HEK293 (cell line): ENCODE results near the gene IQSEC1.

ENCODE experiments used
- CTCF ChIA-PET: fragments of 350-600 bp; formaldehyde crosslinking; extraction: SDS; loops from one replicate; lab custom pipeline; 2021; ENCODE audit warnings: antibody characterized with exemption; lab: Yijun Ruan, JAX
- POLR2A ChIA-PET: fragments of 300-600 bp; formaldehyde crosslinking; extraction: SDS; loops from one replicate; lab custom pipeline; 2020; ENCODE audit warnings: antibody characterized with exemption, inconsistent platforms; lab: Yijun Ruan, JAX
- H3K27ac ChIP-seq: fragments of 200-500 bp; sonication (Bioruptor generic); 2 replicates; pipeline ENCODE4 v1.5.1; 2014; ENCODE audit warnings: low read depth, low read length, control low read depth, inconsistent platforms; ENCODE audit errors: extremely low read depth
- H3K36me3 ChIP-seq, 2 experiments: fragments of 200-500 bp in 1 of 2; sonication (Bioruptor generic) in 1 of 2; 1 replicate in 1 of 2; 2 replicates in 1 of 2; pipeline ENCODE4 v1.5.1; 2014 to 2017; ENCODE audit warnings: inconsistent platforms in 2 of 2, low read length in 2 of 2; ENCODE audit not compliant: control insufficient read depth in 2 of 2, insufficient read depth in 1 of 2
- H3K4me1 ChIP-seq: fragments of 200-500 bp; sonication (Bioruptor generic); 2 replicates; pipeline ENCODE4 v1.5.1; 2014; ENCODE audit warnings: mild to moderate bottlenecking, low read length, inconsistent platforms; ENCODE audit not compliant: control insufficient read depth, insufficient read depth
- H3K4me3 ChIP-seq: 2 replicates; pipeline ENCODE4 v1.5.1; 2011; ENCODE audit warnings: low read depth, mild to moderate bottlenecking, control low read depth, low read length, moderate library complexity
- H3K9me3 ChIP-seq: fragments of 200-500 bp; sonication (Bioruptor generic); 2 replicates; pipeline ENCODE4 v1.5.1; 2014; ENCODE audit warnings: low read depth, low read length, inconsistent platforms; ENCODE audit not compliant: control insufficient read depth, insufficient read depth
- CTCF ChIP-seq: fragments of 450-650 bp; formaldehyde crosslinking; IDR thresholded peaks from 2 replicates; pipeline ENCODE4 v1.5.1; 2016; ENCODE audit warnings: missing biosample characterization, missing genetic modification characterization
- EGR2 ChIP-seq: fragments of 450-650 bp; formaldehyde crosslinking; IDR thresholded peaks from 2 replicates; pipeline ENCODE4 v1.5.1; 2016; ENCODE audit warnings: low read depth, missing biosample characterization, missing genetic modification characterization
- RBAK ChIP-seq: fragments of 450-650 bp; formaldehyde crosslinking; IDR thresholded peaks from 2 replicates; pipeline ENCODE4 v1.5.1; 2016; ENCODE audit warnings: missing biosample characterization, missing genetic modification characterization
- SALL2 ChIP-seq: fragments of 450-650 bp; formaldehyde crosslinking; IDR thresholded peaks from 2 replicates; pipeline ENCODE4 v1.5.0; 2017; ENCODE audit warnings: missing biosample characterization, mild to moderate bottlenecking, missing genetic modification characterization, borderline replicate concordance
- TRIM28 ChIP-seq: IDR thresholded peaks from 2 replicates; pipeline ENCODE4 v1.6.1; 2011; ENCODE audit warnings: low read length, control low read depth, borderline replicate concordance
- ZBTB17 ChIP-seq: fragments of 450-650 bp; formaldehyde crosslinking; IDR thresholded peaks from 2 replicates; pipeline ENCODE4 v1.5.1; 2016; ENCODE audit warnings: missing biosample characterization, missing genetic modification characterization
- ZBTB48 ChIP-seq: fragments of 450-650 bp; formaldehyde crosslinking; IDR thresholded peaks from 2 replicates; pipeline ENCODE4 v1.5.1; 2016; ENCODE audit warnings: missing biosample characterization, missing genetic modification characterization
- ZFHX2 ChIP-seq: fragments of 450-650 bp; formaldehyde crosslinking; conservative IDR thresholded peaks from 2 replicates; pipeline ENCODE4 v1.5.1; 2016; ENCODE audit warnings: missing biosample characterization, missing genetic modification characterization
- ZNF10 ChIP-seq: fragments of 450-650 bp; formaldehyde crosslinking; IDR thresholded peaks from 2 replicates; pipeline ENCODE4 v1.5.1; 2017; ENCODE audit warnings: missing biosample characterization, missing genetic modification characterization
- ZNF133 ChIP-seq: fragments of 450-650 bp; formaldehyde crosslinking; IDR thresholded peaks from 2 replicates; pipeline ENCODE4 v1.5.1; 2016; ENCODE audit warnings: missing biosample characterization, missing genetic modification characterization
- ZNF138 ChIP-seq: fragments of 450-650 bp; formaldehyde crosslinking; IDR thresholded peaks from 2 replicates; pipeline ENCODE4 v1.5.1; 2016; ENCODE audit warnings: missing biosample characterization, missing genetic modification characterization, borderline replicate concordance
- ZNF23 ChIP-seq: fragments of 450-650 bp; formaldehyde crosslinking; IDR thresholded peaks from 2 replicates; pipeline ENCODE4 v1.5.1; 2016; ENCODE audit warnings: missing biosample characterization, missing genetic modification characterization, borderline replicate concordance
- ZNF280C ChIP-seq: fragments of 450-650 bp; formaldehyde crosslinking; IDR thresholded peaks from 2 replicates; pipeline ENCODE4 v1.5.1; 2016; ENCODE audit warnings: missing biosample characterization, missing genetic modification characterization
- ZNF366 ChIP-seq: fragments of 450-650 bp; formaldehyde crosslinking; conservative IDR thresholded peaks from 2 replicates; pipeline ENCODE4 v1.5.1; 2016; ENCODE audit warnings: missing biosample characterization, missing genetic modification characterization
- ZNF398 ChIP-seq: fragments of 450-650 bp; formaldehyde crosslinking; IDR thresholded peaks from 2 replicates; pipeline ENCODE4 v1.5.1; 2017; ENCODE audit warnings: missing biosample characterization, missing genetic modification characterization
- ZNF530 ChIP-seq: fragments of 450-650 bp; formaldehyde crosslinking; IDR thresholded peaks from 2 replicates; pipeline ENCODE4 v1.5.1; 2016; ENCODE audit warnings: low read depth, missing biosample characterization, missing genetic modification characterization
- ZNF561 ChIP-seq: fragments of 450-650 bp; IDR thresholded peaks from 2 replicates; pipeline ENCODE4 v1.5.1; 2018; ENCODE audit warnings: missing biosample characterization, missing genetic modification characterization, borderline replicate concordance
- ZNF585B ChIP-seq: fragments of 450-650 bp; formaldehyde crosslinking; IDR thresholded peaks from 2 replicates; pipeline ENCODE4 v1.5.1; 2016; ENCODE audit warnings: missing biosample characterization, missing genetic modification characterization
- ZNF645 ChIP-seq: fragments of 450-650 bp; formaldehyde crosslinking; IDR thresholded peaks from 2 replicates; pipeline ENCODE4; 2016; ENCODE audit warnings: missing biosample characterization, missing genetic modification characterization
- ZNF658 ChIP-seq: fragments of 450-650 bp; formaldehyde crosslinking; IDR thresholded peaks from 2 replicates; pipeline ENCODE4; 2016; ENCODE audit warnings: missing biosample characterization, missing genetic modification characterization
- ZNF670 ChIP-seq: fragments of 450-650 bp; formaldehyde crosslinking; IDR thresholded peaks from 2 replicates; pipeline ENCODE4 v1.5.1; 2016; ENCODE audit warnings: missing biosample characterization, missing genetic modification characterization, low read depth
- ZNF747 ChIP-seq: fragments of 450-650 bp; formaldehyde crosslinking; IDR thresholded peaks from 2 replicates; pipeline ENCODE4 v1.5.1; 2016; ENCODE audit warnings: missing biosample characterization, missing genetic modification characterization
- ZNF843 ChIP-seq: fragments of 450-650 bp; formaldehyde crosslinking; IDR thresholded peaks from 2 replicates; pipeline ENCODE4 v1.5.1; 2016; ENCODE audit warnings: missing biosample characterization, missing genetic modification characterization
- ZSCAN23 ChIP-seq: fragments of 450-650 bp; formaldehyde crosslinking; IDR thresholded peaks from 2 replicates; pipeline ENCODE4 v1.5.1; 2016; ENCODE audit warnings: missing biosample characterization, missing genetic modification characterization
- TF ChIP-seq, protein P1 (sequence below): fragments of 450-650 bp; formaldehyde crosslinking; IDR thresholded peaks from 2 replicates; pipeline ENCODE4 v1.5.1; 2016; ENCODE audit warnings: missing biosample characterization, missing genetic modification characterization
- TF ChIP-seq, protein P2 (sequence below): fragments of 450-650 bp; formaldehyde crosslinking; IDR thresholded peaks from 2 replicates; pipeline ENCODE4 v1.5.1; 2016; ENCODE audit warnings: missing biosample characterization, missing genetic modification characterization

Gene IQSEC1

DNA sequence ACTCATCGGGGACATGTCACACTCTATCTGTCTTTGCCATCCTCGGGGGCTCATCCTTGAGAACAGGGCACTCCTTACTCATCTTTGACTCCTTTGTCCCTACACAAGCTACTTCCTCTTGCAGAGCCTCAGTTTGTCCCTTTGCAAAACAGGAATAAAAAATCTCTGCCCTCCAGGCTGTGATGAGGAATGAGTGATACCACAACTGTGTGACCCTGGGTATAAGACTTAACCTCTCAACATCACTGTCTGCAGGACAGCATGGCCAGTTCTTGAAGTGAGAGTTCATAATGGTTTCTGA, 48.5 kb downstream of the IQSEC1 start:
- ChIA-PET POLR2A (no interaction called here), CTCF (no interaction called here)
- no peaks in the 10 kb centered on the region; the same call in 1 of the 2 replicates for H3K4me1 ChIP-seq
- H3K9me3 ChIP-seq = no peaks in the 10 kb centered on the region
- TF ChIP-seq ZNF138 (tag by site-specific recombination) (no peak), ZSCAN23 (tag by site-specific recombination) (no peak), ZBTB48 (tag by site-specific recombination) (no peak), ZNF530 (no peak), ZNF658 (tag by site-specific recombination) (no peak), ZNF747 (tag by site-specific recombination) (no peak), CTCF (tag by site-specific recombination) (no peak), ZNF561 (no peak), ZFHX2 (no peak), ZNF843 (tag by site-specific recombination) (no peak), ZNF133 (tag by site-specific recombination) (no peak)
- TF ChIP-seq, protein P1, sequence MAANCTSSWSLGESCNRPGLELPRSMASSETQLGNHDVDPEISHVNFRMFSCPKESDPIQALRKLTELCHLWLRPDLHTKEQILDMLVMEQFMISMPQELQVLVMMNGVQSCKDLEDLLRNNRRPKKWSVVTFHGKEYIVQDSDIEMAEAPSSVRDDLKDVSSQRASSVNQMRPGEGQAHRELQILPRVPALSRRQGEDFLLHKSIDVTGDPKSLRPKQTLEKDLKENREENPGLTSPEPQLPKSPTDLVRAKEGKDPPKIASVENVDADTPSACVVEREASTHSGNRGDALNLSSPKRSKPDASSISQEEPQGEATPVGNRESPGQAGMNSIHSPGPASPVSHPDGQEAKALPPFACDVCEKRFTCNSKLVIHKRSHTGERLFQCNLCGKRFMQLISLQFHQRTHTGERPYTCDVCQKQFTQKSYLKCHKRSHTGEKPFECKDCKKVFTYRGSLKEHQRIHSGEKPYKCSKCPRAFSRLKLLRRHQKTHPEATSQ (tag by site-specific recombination) = no peak
- TF ChIP-seq, protein P2, sequence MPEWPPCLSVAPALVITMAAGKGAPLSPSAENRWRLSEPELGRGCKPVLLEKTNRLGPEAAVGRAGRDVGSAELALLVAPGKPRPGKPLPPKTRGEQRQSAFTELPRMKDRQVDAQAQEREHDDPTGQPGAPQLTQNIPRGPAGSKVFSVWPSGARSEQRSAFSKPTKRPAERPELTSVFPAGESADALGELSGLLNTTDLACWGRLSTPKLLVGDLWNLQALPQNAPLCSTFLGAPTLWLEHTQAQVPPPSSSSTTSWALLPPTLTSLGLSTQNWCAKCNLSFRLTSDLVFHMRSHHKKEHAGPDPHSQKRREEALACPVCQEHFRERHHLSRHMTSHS = no peak
- H3K27ac ChIP-seq = no peak overlapping the region
- H3K4me3 ChIP-seq = no peak overlapping the region
- no peaks in the 10 kb centered on the region for H3K36me3 ChIP-seq

DNA sequence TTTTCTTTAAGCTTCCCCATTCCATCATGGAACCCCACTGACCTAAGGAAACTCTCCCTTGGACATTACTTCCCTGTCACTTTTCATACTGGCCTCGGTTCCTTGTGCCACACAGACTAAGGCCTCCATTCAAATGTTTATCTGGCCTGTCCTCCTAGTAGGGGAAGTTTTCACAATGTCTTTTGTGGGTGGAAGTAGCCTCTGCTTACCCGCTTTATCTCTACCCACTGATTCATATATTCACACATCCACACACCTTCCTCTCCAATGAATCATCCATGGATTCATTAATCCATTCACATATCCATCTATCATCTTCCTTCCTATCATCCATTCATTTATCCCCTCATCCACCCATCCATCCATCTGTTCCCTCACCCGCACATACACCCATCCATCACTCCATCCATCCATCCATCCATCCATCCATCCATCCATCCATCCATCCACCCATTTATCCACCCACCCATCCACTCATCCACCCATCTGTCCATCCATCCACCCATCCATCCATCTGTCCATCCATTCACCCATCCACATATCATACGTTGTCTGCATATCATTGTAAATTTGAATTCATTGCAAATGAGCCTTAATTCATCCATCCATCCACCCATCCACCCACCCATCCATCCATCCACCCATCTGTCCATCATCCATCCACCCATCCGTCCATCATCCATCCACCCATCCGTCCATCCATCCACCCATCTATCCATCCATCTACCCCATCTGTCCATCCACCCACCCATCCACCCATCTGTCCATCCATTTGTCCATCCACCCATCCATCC, 49.1 kb downstream of the IQSEC1 start:
- no peaks in the 10 kb centered on the region; the same call in 1 of the 2 replicates for H3K4me1 ChIP-seq
- ChIA-PET CTCF (no interaction called here), POLR2A (interaction anchor here (1.0 kb wide), 1 partner anchor 20 kb away, joined by 3 read pairs; no protein-coding TSS in a partner anchor)
- no peaks in the 10 kb centered on the region for H3K9me3 ChIP-seq
- H3K36me3 ChIP-seq = no peaks in the 10 kb centered on the region
- no peak overlapping the region for H3K4me3 ChIP-seq
- H3K27ac ChIP-seq = no peak overlapping the region
- TF ChIP-seq ZNF645 (tag by site-specific recombination) (no peak), SALL2 (tag by site-specific recombination) (0 out of 2 replicates have a peak, but pooled peaks have one; percentile 35), ZNF398 (tag by site-specific recombination) (0 out of 2 replicates have a peak, but pooled peaks have one; percentile 11), ZNF23 (tag by site-specific recombination) (0 out of 2 replicates have a peak, but pooled peaks have one; percentile 24), ZNF670 (tag by site-specific recombination) (no peak), ZNF366 (tag by site-specific recombination) (peak; percentile 99), ZNF280C (tag by site-specific recombination) (no peak), TRIM28 (no peak), RBAK (tag by site-specific recombination) (no peak), ZNF10 (tag by site-specific recombination) (no peak), ZBTB17 (tag by site-specific recombination) (peak; percentile 92), ZNF561 (no peak), ZFHX2 (peak; percentile 28), EGR2 (tag by site-specific recombination) (peak; percentile 72; the same call in 1 of the 2 replicates), ZNF585B (no peak)
